Effector CD4-positive, alpha-beta T cell (primary cell): ENCODE measurements around the gene ARMH4.
"Not testable (repeated sequence)": the region's sequence is repeated elsewhere in the genome, so short reads cannot be mapped to it uniquely, and the experiment has no call there.

Experiments
- DNase-seq: peaks from one replicate; pipeline ENCODE4 v3.0.0-alpha.2; 2020

Gene ARMH4

GRCh38 chr14:58143106-58143505 is 8.9 kb downstream of the ARMH4 start:
- DNase-seq: no peak

GRCh38 chr14:58141893-58142292 is 10.1 kb downstream of the ARMH4 start:
- DNase-seq: no peak

DNA sequence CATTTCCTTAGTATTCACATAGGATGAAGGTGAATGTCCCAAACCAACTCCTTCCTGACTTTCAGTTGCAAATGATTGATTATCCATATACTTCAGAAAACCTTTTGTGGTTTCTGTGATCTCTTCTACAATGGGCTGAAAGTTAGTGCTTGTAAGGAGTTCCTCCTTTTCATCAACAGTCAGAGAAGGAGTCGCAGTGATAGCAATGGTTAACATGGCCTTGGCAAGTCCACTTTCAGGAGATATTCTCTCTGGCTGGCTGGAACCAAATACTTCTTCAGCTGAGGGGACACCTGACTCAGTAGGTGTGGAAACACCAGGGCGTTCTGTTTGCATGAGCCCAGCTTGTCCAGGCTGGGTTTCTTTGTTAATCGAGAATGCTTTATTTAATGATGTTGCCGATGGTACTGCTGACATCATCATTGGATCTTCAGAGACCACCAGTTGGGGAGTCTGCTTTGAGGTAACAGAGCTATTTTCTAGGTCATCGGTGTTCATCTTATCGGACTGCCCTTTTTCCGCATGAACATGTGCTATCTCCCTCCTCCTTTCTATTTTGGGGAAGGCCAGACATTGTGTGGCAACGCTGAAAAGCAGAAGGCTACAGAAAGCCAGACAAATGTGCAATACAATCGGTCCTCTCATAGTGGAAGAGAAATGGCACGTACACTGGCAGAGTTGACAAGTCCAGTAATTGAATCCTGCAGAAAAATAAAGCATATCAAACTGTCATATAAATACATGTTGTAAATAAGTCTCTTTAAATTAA is 13.1 kb downstream of the ARMH4 start:
- DNase-seq: no peak

- no peak for DNase-seq
Observed at GRCh38 chr14:58138031-58138713, 13.8 kb downstream of the ARMH4 start.

DNA sequence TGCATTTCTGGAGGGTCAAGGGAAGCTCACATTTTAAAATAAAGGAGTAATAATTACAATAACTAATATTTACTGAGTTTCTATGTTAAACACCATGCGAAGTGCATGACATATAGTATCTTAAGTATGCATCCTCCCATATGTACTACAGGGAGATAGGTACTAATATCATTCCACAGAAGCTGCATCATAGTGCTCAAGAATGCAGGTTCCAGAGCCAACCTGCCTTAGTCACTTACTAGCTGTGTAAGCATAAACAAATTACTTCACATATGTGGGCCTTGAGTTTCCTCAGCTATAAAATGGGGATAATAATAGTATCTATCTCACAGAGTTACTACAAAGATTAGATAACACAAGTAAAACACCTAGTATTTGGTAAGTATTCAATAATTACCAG is 18.3 kb downstream of the ARMH4 start:
- no peak for DNase-seq

- no peak for DNase-seq
Observed at GRCh38 chr14:58131386-58131785, 20.6 kb downstream of the ARMH4 start.

DNA sequence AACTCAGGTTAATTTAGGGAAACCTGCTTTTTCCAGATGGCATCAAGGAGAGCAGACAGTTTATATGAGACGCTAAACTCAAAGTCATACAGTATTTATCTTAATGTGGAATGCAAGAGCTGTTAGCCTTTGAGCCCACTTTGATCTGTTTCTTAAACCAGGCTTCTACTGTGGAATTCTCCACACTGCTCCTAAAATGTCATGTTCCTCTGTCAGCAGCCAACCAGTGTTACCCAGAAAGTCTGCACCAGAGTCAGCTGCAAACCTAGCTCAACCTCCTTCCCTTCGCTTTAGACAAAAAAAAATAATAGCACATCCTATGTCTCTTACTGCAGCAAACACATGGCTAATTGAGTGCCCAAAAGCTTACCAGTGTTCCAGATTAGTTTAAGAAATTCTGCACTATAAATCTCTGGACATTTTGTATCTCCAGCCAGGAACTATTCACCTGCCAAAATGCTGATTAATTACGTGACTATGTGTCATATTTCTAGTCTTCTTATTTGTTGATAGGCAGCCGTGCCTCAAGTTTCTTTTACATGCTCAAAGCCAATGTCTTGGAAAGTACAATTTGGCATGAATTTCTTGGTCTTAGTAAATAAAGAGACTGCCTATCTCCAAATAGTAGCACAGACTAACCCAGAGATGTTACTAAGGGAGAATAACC is 21.8 kb downstream of the ARMH4 start:
- no peak for DNase-seq

GRCh38 chr14:58129208-58129607 is 22.8 kb downstream of the ARMH4 start:
- DNase-seq: no peak

- DNase-seq: no peak
Observed at GRCh38 chr14:58128416-58128815, 23.6 kb downstream of the ARMH4 start.

DNA sequence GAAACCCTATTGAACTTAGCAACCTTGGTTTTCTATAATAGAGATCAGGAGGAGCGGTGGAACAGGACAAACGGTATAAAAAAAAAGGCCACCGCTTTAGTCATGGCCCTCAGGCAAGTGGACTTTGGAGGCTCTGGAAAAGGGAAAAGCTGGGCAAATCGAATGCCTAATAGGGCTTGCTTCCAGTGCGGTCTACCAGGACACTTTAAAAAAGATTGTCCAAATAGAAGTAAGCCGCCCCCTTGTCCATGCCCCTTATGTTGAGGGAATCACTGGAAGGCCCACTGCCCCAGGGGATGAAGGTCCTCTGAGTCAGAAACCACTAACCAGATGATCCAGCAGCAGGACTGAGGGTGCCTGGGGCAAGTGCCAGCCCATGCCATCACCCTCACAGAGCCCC is 29.5 kb downstream of the ARMH4 start:
- DNase-seq: not testable (repeated sequence)

- DNase-seq: no peak
Observed at GRCh38 chr14:58121530-58122186, 30.4 kb downstream of the ARMH4 start.

GRCh38 chr14:58119381-58119780 is 32.6 kb downstream of the ARMH4 start:
- DNase-seq: no peak

DNA sequence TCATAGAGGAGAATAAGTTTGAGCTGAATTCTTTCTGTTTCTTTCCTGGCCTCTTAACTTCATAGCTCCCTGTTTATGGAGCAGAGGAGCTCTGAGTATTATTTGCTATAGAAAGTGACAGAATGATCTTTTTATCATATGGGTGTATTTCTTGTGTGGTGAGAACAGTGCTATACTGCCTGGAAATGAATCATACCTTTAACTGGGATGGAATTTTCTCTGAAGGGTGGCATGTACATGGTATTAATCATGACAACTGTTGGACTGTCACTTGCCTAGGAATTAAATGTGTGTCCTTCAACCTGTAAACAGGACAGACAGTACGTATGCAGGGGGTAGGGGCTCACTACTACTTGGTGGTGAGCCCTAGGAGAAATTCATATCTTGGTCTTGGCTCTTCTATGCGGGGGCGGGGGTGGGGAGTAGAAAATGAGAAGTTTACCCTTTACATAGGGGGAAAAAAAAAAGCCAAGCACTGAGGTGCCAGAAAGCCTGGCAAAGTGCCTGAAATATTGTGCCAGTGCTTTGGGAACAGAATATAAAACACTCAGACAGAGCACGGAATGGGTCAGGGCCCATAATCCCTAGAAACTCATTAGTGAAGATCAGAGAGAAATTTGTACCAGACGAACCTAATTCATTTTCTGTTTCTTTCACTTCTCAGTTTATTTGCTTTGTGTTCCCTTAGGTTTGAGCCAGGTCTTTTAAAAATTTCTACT is 33.8 kb downstream of the ARMH4 start:
- DNase-seq: no peak

GRCh38 chr14:58109744-58110143 is 42.3 kb downstream of the ARMH4 start:
- no peak for DNase-seq

DNA sequence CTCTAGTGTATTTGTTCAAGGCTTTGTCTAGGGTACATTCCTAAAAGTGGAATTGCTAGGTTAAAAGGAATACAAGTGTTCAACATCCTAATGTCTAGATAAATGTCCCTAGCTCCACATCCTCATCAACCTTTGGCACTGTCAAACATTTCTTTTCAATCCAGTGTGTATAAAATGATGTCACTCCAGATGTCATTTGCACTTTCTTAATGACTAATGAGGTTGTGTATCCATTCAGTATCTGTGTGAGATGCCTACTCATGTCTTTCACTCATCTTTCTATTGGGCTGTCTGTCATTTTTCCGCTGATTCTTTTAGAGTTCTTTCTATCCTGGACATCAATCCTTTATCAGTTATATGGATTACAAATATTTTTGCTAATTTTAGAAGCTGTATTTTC is 43.3 kb downstream of the ARMH4 start:
- no peak for DNase-seq

DNA sequence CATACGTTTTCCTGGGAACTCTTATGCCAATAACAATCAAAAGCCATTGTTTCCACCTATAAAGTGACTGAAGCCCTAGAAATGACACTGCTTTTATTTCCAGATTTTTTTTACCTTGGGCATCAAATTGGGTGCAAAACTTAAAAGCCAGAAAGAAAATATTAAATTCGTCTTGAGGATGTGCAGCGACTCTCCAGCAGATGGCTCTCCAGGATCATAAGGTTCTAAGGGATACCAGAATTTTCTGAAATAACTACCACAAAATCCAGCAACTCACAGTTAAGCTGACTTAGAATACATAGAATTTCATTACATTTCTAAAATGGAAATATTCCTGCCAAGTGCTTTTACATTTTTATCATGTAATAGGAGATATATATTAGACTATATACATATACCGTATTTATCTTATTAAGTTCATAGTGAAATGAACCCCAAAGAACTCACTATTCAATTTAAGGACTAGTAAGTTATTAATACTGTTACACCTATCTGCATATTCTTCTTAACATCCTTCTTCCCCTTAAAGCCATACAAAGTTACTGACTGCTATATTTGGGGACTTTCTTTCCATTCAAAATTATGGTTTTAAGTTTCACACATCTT is 44.0 kb downstream of the ARMH4 start:
- no peak for DNase-seq

DNA sequence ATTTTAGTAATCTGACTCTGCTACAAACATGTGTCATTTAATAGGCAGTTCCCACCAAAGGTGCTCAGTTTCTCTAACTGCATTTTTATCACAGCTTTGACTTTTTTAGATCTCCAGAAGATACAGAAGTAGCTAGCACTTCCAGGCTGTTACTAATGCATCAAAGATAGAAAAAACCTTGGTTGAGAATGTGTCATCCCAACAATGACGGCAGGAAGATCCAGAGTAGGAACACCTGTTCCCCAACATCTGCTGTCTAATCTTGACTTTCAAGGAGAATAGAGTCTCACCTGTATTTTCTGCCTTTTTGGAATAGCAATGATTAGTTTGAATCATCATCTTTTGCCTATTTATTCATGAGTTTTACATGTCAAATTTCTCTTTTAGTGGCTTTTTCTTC is 45.0 kb downstream of the ARMH4 start:
- no peak for DNase-seq

DNA sequence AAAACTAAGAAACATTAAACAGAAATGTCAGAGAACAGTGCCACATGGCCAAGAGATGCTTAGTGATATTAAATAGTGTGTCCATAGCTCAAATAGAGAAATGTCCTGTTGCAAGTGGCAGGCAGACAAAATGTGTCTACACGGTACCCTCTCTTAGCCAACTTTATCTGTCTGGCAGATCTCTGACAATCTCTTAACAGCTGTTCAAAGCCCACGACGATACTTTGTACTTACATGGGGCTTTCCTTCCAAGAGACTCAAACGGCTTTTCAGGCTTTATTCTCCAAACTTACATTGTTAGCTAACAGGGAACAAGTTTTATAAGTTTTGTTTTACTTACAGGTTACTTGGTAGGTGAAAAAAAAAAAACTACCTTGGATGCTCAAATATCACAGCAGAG is 45.6 kb downstream of the ARMH4 start:
- no peak for DNase-seq

GRCh38 chr14:58104808-58105207 is 47.2 kb downstream of the ARMH4 start:
- no peak for DNase-seq

GRCh38 chr14:58100735-58101368 is 51.2 kb downstream of the ARMH4 start:
- DNase-seq: no peak

DNA sequence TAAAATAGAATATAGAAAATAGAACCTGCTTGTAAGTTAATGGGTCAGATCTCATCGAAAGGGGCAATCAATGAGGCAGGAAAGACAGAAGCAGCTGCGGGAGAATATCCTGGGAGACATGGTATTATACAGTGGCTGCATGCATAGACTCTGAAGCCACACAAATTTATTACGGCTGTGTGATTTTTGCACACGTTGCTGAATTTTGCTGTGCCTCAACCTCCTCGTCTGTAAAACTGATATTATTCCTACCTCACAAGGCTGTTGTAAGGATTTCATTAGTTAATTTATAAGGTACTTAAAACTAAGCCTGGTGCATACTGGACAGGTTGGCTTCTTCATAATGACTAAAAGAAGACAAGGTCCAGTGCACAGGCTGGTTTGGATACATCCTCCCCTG is 52.3 kb downstream of the ARMH4 start:
- no peak for DNase-seq

DNA sequence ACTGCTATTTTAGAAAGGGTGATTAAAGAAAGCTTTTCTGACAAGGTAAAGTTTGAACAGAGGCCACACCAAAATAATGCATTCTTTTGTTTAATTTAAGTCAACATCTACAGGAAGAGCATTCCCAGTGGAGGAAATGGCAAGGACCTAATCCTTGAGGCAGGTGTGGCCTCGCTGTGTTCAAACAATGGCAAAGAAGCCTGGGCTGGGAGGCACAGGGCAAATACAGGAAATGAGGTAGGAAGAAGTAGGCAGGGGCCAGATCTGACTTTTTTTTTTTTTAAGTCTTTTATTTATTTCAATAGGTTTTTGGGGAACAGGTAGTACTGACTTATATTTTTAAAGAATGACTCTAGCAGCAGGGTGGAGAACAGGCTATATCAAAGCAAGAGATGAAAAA is 53.5 kb downstream of the ARMH4 start:
- DNase-seq: no peak
